ENCODE measurements around the gene MCC.

MCC gene

GRCh38 chr5:113163328-113163727, 324.9 kb downstream of the MCC start (continued):
- TF ChIP-seq ZBTB49 (tag by site-specific recombination; IDR thresholded peaks at IDR 0.05; ENCODE audit: low read depth): no peak
- TF ChIP-seq ZNF501 (tag by site-specific recombination; IDR thresholded peaks at IDR 0.05): no peak
- no peak for TF ChIP-seq PBX3 (CRISPR knock-in tag; IDR thresholded peaks at IDR 0.05)
- TF ChIP-seq ZBTB21 (tag by site-specific recombination; IDR thresholded peaks at IDR 0.05): no peak
- TF ChIP-seq ZNF184 (tag by site-specific recombination; IDR thresholded peaks at IDR 0.05): no peak
- no peak for TF ChIP-seq ZNF302 (tag by site-specific recombination; IDR thresholded peaks at IDR 0.05; ENCODE audit: low read depth)
- TF ChIP-seq ZNF707 (tag by site-specific recombination; IDR thresholded peaks at IDR 0.05): no peak
- no peak for TF ChIP-seq TRIM28 (IDR thresholded peaks at IDR 0.05; ENCODE audit: borderline replicate concordance, low read length)
- TF ChIP-seq ZNF280D (tag by site-specific recombination; IDR thresholded peaks at IDR 0.05): no peak
- TF ChIP-seq IKZF3 (tag by site-specific recombination; IDR thresholded peaks at IDR 0.05): no peak
- no peak for TF ChIP-seq ZNF155 (tag by site-specific recombination; IDR thresholded peaks at IDR 0.05)
- TF ChIP-seq AEBP2 (tag by site-specific recombination; IDR thresholded peaks at IDR 0.05; ENCODE audit: borderline replicate concordance): no peak
- no peak for TF ChIP-seq ZNF843 (tag by site-specific recombination; IDR thresholded peaks at IDR 0.05)
- TF ChIP-seq ZFP69B (tag by site-specific recombination; IDR thresholded peaks at IDR 0.05): no peak
- TF ChIP-seq ZNF639 (tag by site-specific recombination; IDR thresholded peaks at IDR 0.05): no peak
- no peak for TF ChIP-seq ZNF530 (tag by site-specific recombination; IDR thresholded peaks at IDR 0.05; ENCODE audit: low read depth)
- TF ChIP-seq ZFP41 (tag by site-specific recombination; IDR thresholded peaks at IDR 0.05; ENCODE audit: borderline replicate concordance): no peak
- no peak for TF ChIP-seq ZNF274 (IDR thresholded peaks at IDR 0.05; ENCODE audit: low read length)
- no peak for TF ChIP-seq ZNF274 (tag by site-specific recombination; IDR thresholded peaks at IDR 0.05; ENCODE audit: borderline replicate concordance)
- TF ChIP-seq ZNF660 (tag by site-specific recombination; IDR thresholded peaks at IDR 0.05): no peak
- TF ChIP-seq ZNF629 (tag by site-specific recombination; IDR thresholded peaks at IDR 0.05): peak; percentile 68
- no peak for TF ChIP-seq ZNF560 (tag by site-specific recombination; IDR thresholded peaks at IDR 0.05; ENCODE audit: borderline replicate concordance)
- no peak for TF ChIP-seq ZNF148 (tag by site-specific recombination; IDR thresholded peaks at IDR 0.05; ENCODE audit: borderline replicate concordance)
- no peak for TF ChIP-seq ZNF26 (tag by site-specific recombination; IDR thresholded peaks at IDR 0.05)
- no peak for TF ChIP-seq ZNF174 (tag by site-specific recombination; IDR thresholded peaks at IDR 0.05)
- no peak for TF ChIP-seq ZNF266 (tag by site-specific recombination; IDR thresholded peaks at IDR 0.05; ENCODE audit: low read depth)
- no peak for TF ChIP-seq ZSCAN30 (tag by site-specific recombination; IDR thresholded peaks at IDR 0.05)
- 0 out of 2 replicates have a peak, but pooled peaks have one; percentile 26 for TF ChIP-seq GLIS1 (tag by site-specific recombination; IDR thresholded peaks at IDR 0.05)
